ENCODE data around the gene GRHL1.
A peak's percentile ranks its signal among the peaks of the same experiment; 100 is the strongest.

The GRHL1 gene

DNA sequence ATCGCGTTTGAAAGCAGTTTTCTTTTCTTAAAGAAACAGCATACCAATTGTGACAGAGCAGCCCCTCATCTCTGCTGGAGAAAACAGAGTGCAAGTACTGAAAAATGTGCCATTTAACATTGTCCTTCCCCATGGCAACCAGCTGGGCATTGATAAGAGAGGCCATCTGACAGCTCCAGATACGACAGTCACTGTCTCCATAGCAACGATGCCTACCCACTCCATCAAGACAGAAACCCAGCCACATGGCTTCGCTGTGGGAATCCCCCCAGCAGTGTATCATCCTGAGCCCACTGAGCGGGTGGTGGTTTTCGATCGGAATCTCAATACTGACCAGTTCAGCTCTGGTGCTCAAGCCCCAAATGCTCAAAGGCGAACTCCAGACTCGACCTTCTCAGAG, 9.5 kb downstream of the GRHL1 start:
- no peaks in the 10 kb centered on the region for H3K79me2 ChIP-seq (ENCODE audit: low read length)
- no peaks in the 10 kb centered on the region for H3K9me3 ChIP-seq (replicated peaks; ENCODE audit: insufficient read depth, low read length)
- TF ChIP-seq, protein P1, sequence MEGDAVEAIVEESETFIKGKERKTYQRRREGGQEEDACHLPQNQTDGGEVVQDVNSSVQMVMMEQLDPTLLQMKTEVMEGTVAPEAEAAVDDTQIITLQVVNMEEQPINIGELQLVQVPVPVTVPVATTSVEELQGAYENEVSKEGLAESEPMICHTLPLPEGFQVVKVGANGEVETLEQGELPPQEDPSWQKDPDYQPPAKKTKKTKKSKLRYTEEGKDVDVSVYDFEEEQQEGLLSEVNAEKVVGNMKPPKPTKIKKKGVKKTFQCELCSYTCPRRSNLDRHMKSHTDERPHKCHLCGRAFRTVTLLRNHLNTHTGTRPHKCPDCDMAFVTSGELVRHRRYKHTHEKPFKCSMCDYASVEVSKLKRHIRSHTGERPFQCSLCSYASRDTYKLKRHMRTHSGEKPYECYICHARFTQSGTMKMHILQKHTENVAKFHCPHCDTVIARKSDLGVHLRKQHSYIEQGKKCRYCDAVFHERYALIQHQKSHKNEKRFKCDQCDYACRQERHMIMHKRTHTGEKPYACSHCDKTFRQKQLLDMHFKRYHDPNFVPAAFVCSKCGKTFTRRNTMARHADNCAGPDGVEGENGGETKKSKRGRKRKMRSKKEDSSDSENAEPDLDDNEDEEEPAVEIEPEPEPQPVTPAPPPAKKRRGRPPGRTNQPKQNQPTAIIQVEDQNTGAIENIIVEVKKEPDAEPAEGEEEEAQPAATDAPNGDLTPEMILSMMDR (IDR thresholded peaks at IDR 0.05; ENCODE audit: low read length): no peak
- TF ChIP-seq EZH2 (optimal IDR thresholded peaks at IDR 0.05; ENCODE audit: low read depth, low read length) (no peak), EZH2phosphoT487 (IDR thresholded peaks at IDR 0.05; ENCODE audit: low read length) (no peak)

DNA sequence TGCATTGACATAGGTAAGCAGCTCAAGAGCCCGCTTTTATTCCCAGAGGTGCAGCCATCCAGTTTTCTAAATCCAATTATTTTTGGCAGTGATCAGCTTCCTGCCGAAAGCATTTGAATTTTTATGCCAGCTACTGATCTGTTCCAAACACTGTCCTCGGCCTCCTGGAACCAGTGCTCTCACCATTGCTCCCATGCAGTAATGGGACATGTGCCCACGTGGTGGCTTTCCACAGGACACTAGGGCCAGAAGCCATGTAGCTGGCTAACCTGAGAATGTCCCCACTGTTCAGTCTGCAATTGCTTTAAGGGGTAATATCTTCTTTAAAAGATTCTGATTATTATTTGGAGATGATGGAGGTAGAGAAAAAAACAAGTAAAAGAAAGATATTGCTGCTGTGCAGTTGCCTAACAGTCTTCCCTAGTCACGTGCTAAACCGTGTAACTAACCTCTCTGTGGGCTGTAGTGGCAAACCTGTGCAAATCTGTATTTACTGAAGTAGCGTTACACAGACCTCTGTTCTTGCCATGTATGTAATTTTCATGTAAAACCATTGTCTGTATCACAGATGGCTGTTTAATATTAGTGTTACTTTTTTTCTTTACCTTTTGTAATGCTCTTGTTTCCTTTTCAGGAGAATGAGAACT, 13.0 kb downstream of the GRHL1 start:
- Histone ChIP-seq H3K4me1 (ENCODE audit: low read length) (peaks cover 40% of the 10 kb centered on the region), H4K20me1 (ENCODE audit: insufficient read depth, low read length) (no peaks in the 10 kb centered on the region), H3K4me2 (ENCODE audit: low read depth, low read length) (peak overlapping the region; percentile 56), H2AFZ (ENCODE audit: low read length) (peak overlapping the region; percentile 37), H3F3A (ENCODE audit: insufficient read depth, low read length) (peaks cover 25% of the 10 kb centered on the region), H3K9me3 (replicated peaks; ENCODE audit: insufficient read depth, low read length) (no peaks in the 10 kb centered on the region), H3K79me2 (ENCODE audit: low read length) (no peaks in the 10 kb centered on the region), H3K4me3 (ENCODE audit: low read length) (no peak overlapping the region), H3K27me3 (replicated peaks; ENCODE audit: insufficient read depth, low read length) (no peaks in the 10 kb centered on the region), H3K9me2 (replicated peaks; ENCODE audit: insufficient read depth, low read length) (no peaks in the 10 kb centered on the region), H3K9ac (ENCODE audit: low read length) (peak overlapping the region; percentile 34; the same call in 1 of the 2 replicates), H3K36me3 (replicated peaks; ENCODE audit: insufficient read depth, low read length) (no peaks in the 10 kb centered on the region), H3K27ac (ENCODE audit: low read length) (peak overlapping the region; percentile 78)
- peak; percentile 41 for DNase-seq
- no peak for TF ChIP-seq EZH2phosphoT487 (IDR thresholded peaks at IDR 0.05; ENCODE audit: low read length)

More for the DNA sequence above, 9.5 kb downstream of the GRHL1 start:
- DNase-seq: no peak
- Histone ChIP-seq H3K4me2 (ENCODE audit: low read depth, low read length) (no peak overlapping the region), H3K4me1 (ENCODE audit: low read length) (peaks cover 22% of the 10 kb centered on the region), H2AFZ (ENCODE audit: low read length) (no peak overlapping the region), H3K27ac (ENCODE audit: low read length) (no peak overlapping the region), H3K36me3 (replicated peaks; ENCODE audit: insufficient read depth, low read length) (no peaks in the 10 kb centered on the region), H4K20me1 (ENCODE audit: insufficient read depth, low read length) (no peaks in the 10 kb centered on the region), H3K9ac (ENCODE audit: low read length) (no peak overlapping the region), H3K9me2 (replicated peaks; ENCODE audit: insufficient read depth, low read length) (no peaks in the 10 kb centered on the region), H3F3A (ENCODE audit: insufficient read depth, low read length) (peaks cover 19% of the 10 kb centered on the region), H3K4me3 (ENCODE audit: low read length) (no peak overlapping the region), H3K27me3 (replicated peaks; ENCODE audit: insufficient read depth, low read length) (no peaks in the 10 kb centered on the region)

DNA sequence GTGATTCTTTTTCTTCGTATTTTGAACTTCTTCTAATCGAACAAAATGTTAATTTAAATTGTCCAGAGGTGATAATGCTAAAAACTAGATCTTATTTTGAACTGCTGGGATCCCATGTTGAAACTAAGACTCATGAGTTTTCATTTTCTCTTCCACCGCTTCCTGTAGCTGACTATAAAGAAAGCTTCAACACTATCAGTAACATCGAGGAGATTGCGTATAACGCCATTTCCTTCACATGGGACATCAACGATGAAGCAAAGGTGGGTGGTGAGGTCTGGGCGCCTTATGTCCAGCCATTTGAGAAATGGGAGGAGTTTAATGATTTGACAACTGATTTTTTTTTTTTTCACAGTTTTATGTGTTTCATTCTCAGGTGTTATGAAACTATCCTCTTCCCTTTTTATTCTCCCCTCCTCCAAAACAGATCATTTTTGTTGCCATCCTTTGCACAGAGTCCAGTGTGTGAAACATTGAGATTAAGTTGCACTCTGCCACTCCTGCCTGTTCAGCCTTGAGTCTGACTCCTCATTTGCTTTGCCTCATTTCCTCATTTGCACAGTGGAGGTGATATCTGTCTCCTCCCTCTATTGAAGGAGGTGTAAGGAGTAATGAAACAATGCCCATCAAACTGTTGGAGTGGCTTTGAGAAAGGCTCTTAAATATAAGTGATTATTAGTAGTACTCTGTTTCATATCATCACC, 13.8 kb downstream of the GRHL1 start:
- Histone ChIP-seq H3K79me2 (ENCODE audit: low read length) (no peaks in the 10 kb centered on the region), H3K9me3 (replicated peaks; ENCODE audit: insufficient read depth, low read length) (no peaks in the 10 kb centered on the region), H4K20me1 (ENCODE audit: insufficient read depth, low read length) (no peaks in the 10 kb centered on the region), H3F3A (ENCODE audit: insufficient read depth, low read length) (peaks cover 25% of the 10 kb centered on the region), H3K4me2 (ENCODE audit: low read depth, low read length) (peak overlapping the region; percentile 56), H3K9me2 (replicated peaks; ENCODE audit: insufficient read depth, low read length) (no peaks in the 10 kb centered on the region), H3K27me3 (replicated peaks; ENCODE audit: insufficient read depth, low read length) (no peaks in the 10 kb centered on the region), H3K4me3 (ENCODE audit: low read length) (peak overlapping the region; percentile 41), H3K4me1 (ENCODE audit: low read length) (peaks cover 40% of the 10 kb centered on the region), H3K36me3 (replicated peaks; ENCODE audit: insufficient read depth, low read length) (no peaks in the 10 kb centered on the region), H2AFZ (ENCODE audit: low read length) (peak overlapping the region; percentile 37), H3K27ac (ENCODE audit: low read length) (peak overlapping the region; percentile 78), H3K9ac (ENCODE audit: low read length) (peak overlapping the region; percentile 34)
- TF ChIP-seq EZH2phosphoT487 (IDR thresholded peaks at IDR 0.05; ENCODE audit: low read length) (no peak), EZH2 (optimal IDR thresholded peaks at IDR 0.05; ENCODE audit: low read depth, low read length) (no peak)
- TF ChIP-seq, protein P1 (IDR thresholded peaks at IDR 0.05; ENCODE audit: low read length): no peak
- DNase-seq: peak; percentile 81
